GM23338 (cell line): ENCODE measurements around the gene MBD3L5.

Experiments
- CREB1 ChIP-seq: fragments of 250-450 bp; sonication (Bioruptor Pico); IDR thresholded peaks from 2 replicates; pipeline ENCODE4 v1.5.0; 2020; ENCODE audit warnings: low read depth, mild to moderate bottlenecking, moderate library complexity
- EZH2 ChIP-seq: fragments of 200-600 bp; sonication (generic); IDR thresholded peaks from one replicate; pipeline ENCODE4 v1.8.0; 2017; ENCODE audit warnings: antibody characterized with exemption, mild to moderate bottlenecking, low read depth; ENCODE audit not compliant: unreplicated experiment
- EZH2phosphoT487 ChIP-seq: fragments of 200-600 bp; sonication (generic); IDR thresholded peaks from one replicate; pipeline ENCODE4 v1.8.1; 2018; ENCODE audit warnings: antibody characterized with exemption; ENCODE audit not compliant: unreplicated experiment
- JUNB ChIP-seq: IDR thresholded peaks from one replicate; pipeline ENCODE4 v1.6.1; 2016; ENCODE audit warnings: antibody characterized with exemption; ENCODE audit not compliant: unreplicated experiment
- POLR2AphosphoS5 ChIP-seq: IDR thresholded peaks from 2 replicates; pipeline ENCODE4 v1.6.1; 2016; ENCODE audit warnings: antibody characterized with exemption, low read depth
- STAT1 ChIP-seq: IDR thresholded peaks from one replicate; pipeline ENCODE4 v1.6.1; 2016; ENCODE audit warnings: antibody characterized with exemption; ENCODE audit not compliant: unreplicated experiment
- TF ChIP-seq, protein P1 (sequence below), 2 experiments: fragments of 200-600 bp in 1 of 2; sonication (generic) in 1 of 2; conservative IDR thresholded peaks; 2 replicates each; pipeline versions ENCODE4 v1.5.1 to v1.6.1; 2016 to 2017; ENCODE audit warnings: antibody characterized with exemption in 2 of 2, low read depth in 2 of 2, mild to moderate bottlenecking in 2 of 2, moderate library complexity in 1 of 2
- TF ChIP-seq, protein P2 (sequence below): IDR thresholded peaks from one replicate; pipeline ENCODE4 v1.6.1; 2018; ENCODE audit warnings: antibody characterized with exemption; ENCODE audit not compliant: unreplicated experiment

DNA sequence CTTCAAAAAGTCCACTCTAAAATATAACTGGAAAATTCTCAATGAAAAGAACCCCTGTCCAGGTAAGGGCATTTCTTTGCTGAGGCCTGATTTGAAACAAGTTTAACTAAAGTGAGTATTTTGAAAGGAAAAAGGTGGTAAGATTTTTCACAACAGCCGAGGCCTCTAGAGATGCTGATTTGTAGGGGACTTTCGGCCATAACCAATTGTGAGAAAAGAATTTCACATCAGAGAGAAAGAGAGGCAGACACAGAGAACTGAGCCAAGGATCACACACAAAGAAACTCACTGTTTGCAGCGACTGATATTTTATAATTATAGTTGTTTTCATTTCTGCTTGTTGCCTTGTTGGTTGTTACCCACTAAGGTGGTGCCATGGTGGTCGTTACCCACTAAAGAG lies 33.6 kb upstream of the MBD3L5 start:
- TF ChIP-seq, protein P1, sequence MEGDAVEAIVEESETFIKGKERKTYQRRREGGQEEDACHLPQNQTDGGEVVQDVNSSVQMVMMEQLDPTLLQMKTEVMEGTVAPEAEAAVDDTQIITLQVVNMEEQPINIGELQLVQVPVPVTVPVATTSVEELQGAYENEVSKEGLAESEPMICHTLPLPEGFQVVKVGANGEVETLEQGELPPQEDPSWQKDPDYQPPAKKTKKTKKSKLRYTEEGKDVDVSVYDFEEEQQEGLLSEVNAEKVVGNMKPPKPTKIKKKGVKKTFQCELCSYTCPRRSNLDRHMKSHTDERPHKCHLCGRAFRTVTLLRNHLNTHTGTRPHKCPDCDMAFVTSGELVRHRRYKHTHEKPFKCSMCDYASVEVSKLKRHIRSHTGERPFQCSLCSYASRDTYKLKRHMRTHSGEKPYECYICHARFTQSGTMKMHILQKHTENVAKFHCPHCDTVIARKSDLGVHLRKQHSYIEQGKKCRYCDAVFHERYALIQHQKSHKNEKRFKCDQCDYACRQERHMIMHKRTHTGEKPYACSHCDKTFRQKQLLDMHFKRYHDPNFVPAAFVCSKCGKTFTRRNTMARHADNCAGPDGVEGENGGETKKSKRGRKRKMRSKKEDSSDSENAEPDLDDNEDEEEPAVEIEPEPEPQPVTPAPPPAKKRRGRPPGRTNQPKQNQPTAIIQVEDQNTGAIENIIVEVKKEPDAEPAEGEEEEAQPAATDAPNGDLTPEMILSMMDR (conservative IDR thresholded peaks at IDR 0.05; ENCODE audit: low read depth in 2 of 2): no peak
- TF ChIP-seq EZH2 (no peak), EZH2phosphoT487 (no peak), CREB1 (CRISPR knock-in tag) (no peak), JUNB (no peak), POLR2AphosphoS5 (no peak), STAT1 (no peak)
- TF ChIP-seq, protein P2, sequence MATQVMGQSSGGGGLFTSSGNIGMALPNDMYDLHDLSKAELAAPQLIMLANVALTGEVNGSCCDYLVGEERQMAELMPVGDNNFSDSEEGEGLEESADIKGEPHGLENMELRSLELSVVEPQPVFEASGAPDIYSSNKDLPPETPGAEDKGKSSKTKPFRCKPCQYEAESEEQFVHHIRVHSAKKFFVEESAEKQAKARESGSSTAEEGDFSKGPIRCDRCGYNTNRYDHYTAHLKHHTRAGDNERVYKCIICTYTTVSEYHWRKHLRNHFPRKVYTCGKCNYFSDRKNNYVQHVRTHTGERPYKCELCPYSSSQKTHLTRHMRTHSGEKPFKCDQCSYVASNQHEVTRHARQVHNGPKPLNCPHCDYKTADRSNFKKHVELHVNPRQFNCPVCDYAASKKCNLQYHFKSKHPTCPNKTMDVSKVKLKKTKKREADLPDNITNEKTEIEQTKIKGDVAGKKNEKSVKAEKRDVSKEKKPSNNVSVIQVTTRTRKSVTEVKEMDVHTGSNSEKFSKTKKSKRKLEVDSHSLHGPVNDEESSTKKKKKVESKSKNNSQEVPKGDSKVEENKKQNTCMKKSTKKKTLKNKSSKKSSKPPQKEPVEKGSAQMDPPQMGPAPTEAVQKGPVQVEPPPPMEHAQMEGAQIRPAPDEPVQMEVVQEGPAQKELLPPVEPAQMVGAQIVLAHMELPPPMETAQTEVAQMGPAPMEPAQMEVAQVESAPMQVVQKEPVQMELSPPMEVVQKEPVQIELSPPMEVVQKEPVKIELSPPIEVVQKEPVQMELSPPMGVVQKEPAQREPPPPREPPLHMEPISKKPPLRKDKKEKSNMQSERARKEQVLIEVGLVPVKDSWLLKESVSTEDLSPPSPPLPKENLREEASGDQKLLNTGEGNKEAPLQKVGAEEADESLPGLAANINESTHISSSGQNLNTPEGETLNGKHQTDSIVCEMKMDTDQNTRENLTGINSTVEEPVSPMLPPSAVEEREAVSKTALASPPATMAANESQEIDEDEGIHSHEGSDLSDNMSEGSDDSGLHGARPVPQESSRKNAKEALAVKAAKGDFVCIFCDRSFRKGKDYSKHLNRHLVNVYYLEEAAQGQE: no peak
